Measurements from ENCODE around the gene MRPS34. TPM values are rescaled to one million over a fixed set of nuclear protein-coding genes. Genes with fewer than 3 reads are reported as not detected.
A peak's percentile ranks its signal among the peaks of the same experiment; 100 is the strongest.

MRPS34 gene
- total RNA-seq, 1 donor from 2014 or later: 74.0 TPM

GRCh38 chr16:1757714-1758461 lies 15.0 kb downstream of the MRPS34 start:
- Histone ChIP-seq H3K4me1 (ENCODE audit: insufficient read depth, low read length) (no peaks in the 10 kb centered on the region), H4K20me1 (ENCODE audit: insufficient read depth, low read length) (peaks cover 21% of the 10 kb centered on the region), H3K36me3 (ENCODE audit: insufficient read depth, low read length) (peaks cover 6% of the 10 kb centered on the region), H3K79me2 (ENCODE audit: insufficient read depth, low read length) (no peaks in the 10 kb centered on the region), H3K9ac (ENCODE audit: low read length) (no peak overlapping the region), H3K27me3 (ENCODE audit: insufficient read depth, low read length) (no peaks in the 10 kb centered on the region), H2AFZ (ENCODE audit: low read depth, low read length) (no peak overlapping the region), H3K4me3 (ENCODE audit: insufficient read depth, low read depth, low read length) (no peak overlapping the region), H3K27ac (ENCODE audit: low read depth, low read length) (no peak overlapping the region), H3K4me2 (ENCODE audit: low read length) (no peak overlapping the region), H3K9me3 (ENCODE audit: insufficient read depth, low read depth, low read length) (no peaks in the 10 kb centered on the region)
- peaks cover 13% of the 10 kb centered on the region for H3K36me3 Mint-ChIP-seq (ENCODE audit: low read depth, unreplicated experiment)
- H3K27ac Mint-ChIP-seq (ENCODE audit: unreplicated experiment): no peak overlapping the region
- DNase-seq (ENCODE audit: low read depth): no peak
- no peaks in the 10 kb centered on the region for H3K27me3 Mint-ChIP-seq (ENCODE audit: low read depth, unreplicated experiment)
- peaks cover 10% of the 10 kb centered on the region for H3K4me1 Mint-ChIP-seq (ENCODE audit: low read depth, unreplicated experiment)
- H3K9me3 Mint-ChIP-seq (ENCODE audit: unreplicated experiment): no peaks in the 10 kb centered on the region
- no peak for FAIRE-seq
- no peak overlapping the region for H3K4me3 Mint-ChIP-seq (ENCODE audit: unreplicated experiment)
- TF ChIP-seq EZH2 (IDR thresholded peaks at IDR 0.05; ENCODE audit: insufficient read depth, low read length) (no peak), CTCF (IDR thresholded peaks at IDR 0.05; ENCODE audit: insufficient read depth, low read depth, low read length) (no peak)

DNA sequence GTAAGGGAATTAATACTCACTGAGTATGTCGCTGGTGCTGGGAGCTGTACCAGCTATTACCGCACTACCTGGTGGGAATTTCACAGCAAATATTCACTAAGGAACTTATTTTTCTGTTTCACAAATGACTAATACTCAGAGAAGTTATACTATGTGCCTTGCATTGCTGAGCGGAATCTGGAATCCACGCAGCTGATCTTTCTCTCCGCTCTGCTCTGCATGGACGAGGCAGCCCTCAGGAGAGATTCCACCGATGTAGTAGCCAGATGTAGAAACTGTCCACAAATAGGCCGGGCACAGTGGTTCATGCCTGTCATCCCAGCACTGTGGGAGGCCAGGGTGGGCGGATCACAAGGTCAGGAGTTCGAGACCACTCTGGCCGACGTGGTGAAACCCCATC lies 18.7 kb downstream of the MRPS34 start:
- no peak overlapping the region for H3K4me3 ChIP-seq (ENCODE audit: insufficient read depth, low read depth, low read length)
- no peak overlapping the region for H3K4me3 Mint-ChIP-seq (ENCODE audit: unreplicated experiment)
- no peak overlapping the region for H2AFZ ChIP-seq (ENCODE audit: low read depth, low read length)
- H3K4me1 ChIP-seq (ENCODE audit: insufficient read depth, low read length): peaks cover 4% of the 10 kb centered on the region
- no peak overlapping the region for H3K9ac ChIP-seq (ENCODE audit: low read length)
- peaks cover 4% of the 10 kb centered on the region for H3K79me2 ChIP-seq (ENCODE audit: insufficient read depth, low read length)
- no peaks in the 10 kb centered on the region for H3K9me3 Mint-ChIP-seq (ENCODE audit: unreplicated experiment)
- FAIRE-seq: no peak
- TF ChIP-seq CTCF (IDR thresholded peaks at IDR 0.05; ENCODE audit: insufficient read depth, low read depth, low read length) (no peak), EZH2 (IDR thresholded peaks at IDR 0.05; ENCODE audit: insufficient read depth, low read length) (no peak)
- H3K36me3 Mint-ChIP-seq (ENCODE audit: low read depth, unreplicated experiment): peaks cover 19% of the 10 kb centered on the region
- DNase-seq (ENCODE audit: low read depth): peak; percentile 25
- no peaks in the 10 kb centered on the region for H3K27me3 ChIP-seq (ENCODE audit: insufficient read depth, low read length)
- H3K36me3 ChIP-seq (ENCODE audit: insufficient read depth, low read length): peaks cover 13% of the 10 kb centered on the region
- H4K20me1 ChIP-seq (ENCODE audit: insufficient read depth, low read length): peaks cover 39% of the 10 kb centered on the region
- no peak overlapping the region for H3K27ac Mint-ChIP-seq (ENCODE audit: unreplicated experiment)
- H3K4me1 Mint-ChIP-seq (ENCODE audit: low read depth, unreplicated experiment): peaks cover 10% of the 10 kb centered on the region
- H3K27me3 Mint-ChIP-seq (ENCODE audit: low read depth, unreplicated experiment): no peaks in the 10 kb centered on the region
- H3K4me2 ChIP-seq (ENCODE audit: low read length): no peak overlapping the region
- H3K9me3 ChIP-seq (ENCODE audit: insufficient read depth, low read depth, low read length): no peaks in the 10 kb centered on the region
- no peak overlapping the region for H3K27ac ChIP-seq (ENCODE audit: low read depth, low read length)

DNA sequence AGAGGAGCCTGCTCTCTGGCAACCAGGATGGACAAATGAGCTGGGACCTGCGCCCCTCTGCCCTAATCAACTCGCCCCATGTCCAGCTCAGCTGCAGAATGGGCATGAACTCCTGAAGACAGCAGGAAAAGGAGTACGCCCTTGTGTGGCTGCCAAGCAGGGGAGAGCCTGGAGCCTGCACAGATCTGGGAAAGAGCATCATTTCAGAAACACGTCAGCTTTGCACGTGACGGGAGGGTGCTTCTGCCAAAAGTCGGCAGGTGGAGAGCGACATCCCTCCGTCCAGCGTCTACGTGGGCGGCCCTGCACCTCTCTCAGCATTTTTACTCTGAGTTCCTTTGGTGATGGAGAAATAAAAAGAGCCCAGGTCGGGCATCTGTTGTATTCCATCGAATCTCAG lies 20.1 kb downstream of the MRPS34 start:
- no peak overlapping the region for H3K4me3 ChIP-seq (ENCODE audit: insufficient read depth, low read depth, low read length)
- no peaks in the 10 kb centered on the region for H3K9me3 Mint-ChIP-seq (ENCODE audit: unreplicated experiment)
- no peaks in the 10 kb centered on the region for H3K27me3 ChIP-seq (ENCODE audit: insufficient read depth, low read length)
- TF ChIP-seq EZH2 (IDR thresholded peaks at IDR 0.05; ENCODE audit: insufficient read depth, low read length): no peak
- no peak for TF ChIP-seq CTCF (IDR thresholded peaks at IDR 0.05; ENCODE audit: insufficient read depth, low read depth, low read length)
- H3K9me3 ChIP-seq (ENCODE audit: insufficient read depth, low read depth, low read length): no peaks in the 10 kb centered on the region
- no peak overlapping the region for H3K27ac Mint-ChIP-seq (ENCODE audit: unreplicated experiment)
- H3K4me2 ChIP-seq (ENCODE audit: low read length): no peak overlapping the region
- peaks cover 4% of the 10 kb centered on the region for H3K4me1 ChIP-seq (ENCODE audit: insufficient read depth, low read length)
- H3K27ac ChIP-seq (ENCODE audit: low read depth, low read length): no peak overlapping the region
- no peak overlapping the region for H2AFZ ChIP-seq (ENCODE audit: low read depth, low read length)
- H3K36me3 ChIP-seq (ENCODE audit: insufficient read depth, low read length): peaks cover 20% of the 10 kb centered on the region
- no peak overlapping the region for H3K9ac ChIP-seq (ENCODE audit: low read length)
- peaks cover 4% of the 10 kb centered on the region for H3K79me2 ChIP-seq (ENCODE audit: insufficient read depth, low read length)
- FAIRE-seq (no peak), DNase-seq (ENCODE audit: low read depth) (no peak)
- H3K36me3 Mint-ChIP-seq (ENCODE audit: low read depth, unreplicated experiment): peaks cover 17% of the 10 kb centered on the region
- H3K4me1 Mint-ChIP-seq (ENCODE audit: low read depth, unreplicated experiment): peaks cover 10% of the 10 kb centered on the region
- H3K4me3 Mint-ChIP-seq (ENCODE audit: unreplicated experiment): no peak overlapping the region
- no peaks in the 10 kb centered on the region for H3K27me3 Mint-ChIP-seq (ENCODE audit: low read depth, unreplicated experiment)
- H4K20me1 ChIP-seq (ENCODE audit: insufficient read depth, low read length): peaks cover 46% of the 10 kb centered on the region

Measured in astrocyte (in vitro differentiated cells and primary cell).